HG03571 (cell line): ENCODE measurements around the gene TMPRSS9.
"Not testable (repeated sequence)": the region's sequence is repeated elsewhere in the genome, so short reads cannot be mapped to it uniquely, and the experiment has no call there.

ENCODE experiments used
- ATAC-seq: cut with Tn5 transposase; IDR thresholded peaks from one replicate; pipeline ENCODE4 v1.9.1; 2021; ENCODE audit not compliant: unreplicated experiment

The TMPRSS9 gene

GRCh38 chr19:2387367-2388288 lies 27.6 kb downstream of the TMPRSS9 start:
- ATAC-seq = no peak

GRCh38 chr19:2389594-2389993 lies 29.5 kb downstream of the TMPRSS9 start:
- no peak for ATAC-seq

DNA sequence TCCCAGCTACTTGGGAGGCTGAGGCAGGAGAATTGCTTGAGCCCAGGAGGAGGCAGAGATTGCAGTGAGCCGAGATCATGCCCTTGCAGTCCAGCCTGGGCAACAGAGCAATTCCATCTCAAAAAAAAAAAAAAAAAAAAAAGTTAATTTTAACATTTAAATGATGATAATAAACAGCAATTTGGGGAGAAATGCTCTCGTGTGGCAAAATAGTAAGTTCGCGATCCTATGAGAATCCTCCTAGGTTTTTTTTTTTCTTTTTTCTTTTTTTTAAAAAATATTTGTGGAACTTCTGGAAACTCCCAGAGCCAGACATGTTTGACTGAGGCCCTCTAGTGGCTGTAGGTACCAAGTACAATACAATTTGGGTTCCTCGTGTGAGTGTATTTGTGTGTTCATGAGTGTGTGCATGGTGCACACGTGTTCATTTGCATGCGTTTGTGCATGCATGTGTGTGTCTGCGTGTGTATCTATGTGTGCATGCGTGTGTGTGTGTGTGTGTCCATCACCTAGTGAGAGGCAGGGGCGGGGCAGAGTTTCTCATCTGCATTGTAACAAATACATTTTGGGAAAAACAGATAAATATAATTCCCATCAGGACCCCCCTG lies 31.2 kb downstream of the TMPRSS9 start:
- no peak for ATAC-seq

DNA sequence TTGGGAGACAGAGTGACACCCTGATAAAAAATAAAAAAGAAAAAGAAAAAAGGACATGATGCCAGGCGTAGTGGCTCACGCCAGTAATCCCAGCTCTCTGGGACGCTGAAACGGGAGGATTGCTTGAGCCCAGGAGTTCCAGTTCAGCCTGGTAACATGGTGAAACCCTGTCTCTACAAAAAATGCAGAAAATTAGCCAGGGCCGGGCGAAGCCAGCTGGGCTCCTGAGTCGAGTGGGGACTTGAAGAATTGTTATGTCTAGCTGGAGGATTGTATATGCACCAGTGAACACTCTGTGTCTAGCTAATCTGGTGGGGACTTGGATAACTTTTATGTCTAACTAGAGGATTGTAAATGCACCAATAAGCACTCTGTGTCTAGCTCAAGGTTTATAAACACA lies 32.3 kb downstream of the TMPRSS9 start:
- ATAC-seq = no peak

DNA sequence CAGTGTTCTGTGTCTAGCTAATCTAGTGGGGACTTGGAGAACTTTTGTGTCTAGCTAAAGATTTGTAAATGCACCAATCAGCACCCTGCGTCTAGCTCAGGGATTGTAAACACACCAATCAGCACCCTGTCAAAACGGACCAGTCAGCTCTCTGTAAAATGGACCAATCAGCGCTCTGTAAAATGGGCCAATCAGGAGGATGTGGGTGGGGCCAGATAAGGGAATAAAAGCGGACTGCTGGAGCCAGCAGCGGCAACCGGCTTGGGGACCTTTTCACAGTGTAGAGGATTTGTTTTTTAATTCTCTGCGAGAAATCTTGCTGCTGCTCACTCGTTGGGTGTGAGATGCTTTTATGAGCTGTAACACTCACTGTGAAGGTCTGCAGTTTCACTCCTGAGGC lies 32.8 kb downstream of the TMPRSS9 start:
- not testable (repeated sequence) for ATAC-seq

DNA sequence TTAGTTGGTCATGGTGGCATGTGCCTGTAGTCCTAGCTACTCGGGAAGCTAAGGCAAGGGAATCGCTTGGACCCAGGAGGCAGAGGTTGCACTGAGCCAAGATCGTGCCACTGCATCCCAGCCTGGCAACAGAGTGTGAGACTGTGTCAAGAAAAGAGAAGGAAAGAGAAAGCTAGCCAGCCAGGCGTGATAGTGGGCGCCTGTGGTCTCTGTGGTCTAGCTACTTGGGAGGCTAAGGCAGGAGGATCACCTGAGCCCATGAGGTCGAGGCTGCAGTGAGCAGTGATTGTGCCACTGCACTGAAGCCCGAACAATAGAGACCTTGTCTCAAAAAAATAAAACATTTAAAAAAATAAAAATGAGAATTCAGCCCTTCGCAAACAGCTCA lies 34.0 kb downstream of the TMPRSS9 start:
- ATAC-seq = no peak

DNA sequence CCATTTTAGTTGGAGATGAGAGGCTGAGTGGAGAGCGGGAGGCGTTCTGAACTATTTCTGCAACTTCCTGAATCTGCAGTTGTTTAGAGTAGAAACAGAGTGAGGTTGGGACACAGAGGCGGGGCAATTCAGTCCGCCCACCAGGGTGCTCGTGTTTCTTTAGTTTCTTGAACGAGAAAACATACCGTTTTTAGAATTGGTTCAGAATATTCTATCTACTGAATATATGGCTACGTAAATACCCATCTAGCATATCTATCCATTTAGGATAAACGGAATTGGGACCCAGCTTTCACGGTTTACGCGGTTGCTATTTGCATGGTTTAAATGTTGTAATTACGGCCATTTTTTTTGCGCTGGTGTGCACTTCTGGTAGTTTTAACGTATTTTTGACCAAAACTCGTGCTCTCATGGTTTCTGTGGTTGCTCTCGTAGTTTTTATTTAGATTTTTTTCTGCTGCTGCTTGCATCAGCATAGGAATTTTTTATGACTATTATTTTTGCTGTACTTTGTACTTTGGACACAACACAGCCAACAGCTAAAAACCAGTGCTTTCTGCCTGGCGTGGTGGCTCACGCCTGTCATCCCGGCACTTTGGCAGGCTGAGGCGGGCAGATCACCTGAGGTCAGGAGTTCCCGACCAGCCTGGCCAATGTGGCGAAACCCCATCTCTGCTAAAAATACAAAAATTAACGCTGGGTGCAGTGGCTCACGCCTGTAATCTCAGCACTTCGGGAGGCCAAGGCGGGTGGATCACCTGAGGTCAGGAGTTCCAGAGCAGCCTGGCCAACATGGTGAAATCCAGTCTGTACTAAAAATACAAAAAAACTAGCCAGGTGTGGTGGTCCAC lies 34.6 kb downstream of the TMPRSS9 start:
- ATAC-seq = no peak

DNA sequence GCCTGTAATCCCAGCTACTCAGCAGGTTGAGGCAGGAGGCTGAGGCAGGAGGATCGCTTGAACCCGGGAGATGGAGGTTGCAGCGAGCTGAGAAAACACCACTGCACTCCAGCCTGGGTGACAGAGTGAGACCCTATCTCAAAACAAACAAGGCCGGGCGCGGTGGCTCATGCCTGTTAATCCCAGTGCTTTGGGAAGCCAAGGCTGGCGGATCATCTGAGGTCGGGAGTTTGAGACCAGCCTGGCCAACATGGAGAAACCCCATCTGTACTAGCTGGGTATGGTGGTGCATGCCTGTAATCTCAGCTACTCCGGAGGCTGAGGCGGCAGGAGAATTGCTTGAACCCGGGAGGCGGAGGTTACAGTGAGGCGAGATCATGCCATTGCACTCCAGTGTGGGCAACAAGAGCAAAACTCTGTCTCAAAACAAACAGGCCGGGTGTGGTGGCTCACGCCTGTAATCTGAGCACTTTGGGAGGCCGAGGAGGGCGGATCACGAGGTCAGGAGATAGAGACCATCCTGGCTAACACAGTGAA lies 35.3 kb downstream of the TMPRSS9 start:
- not testable (repeated sequence) for ATAC-seq

DNA sequence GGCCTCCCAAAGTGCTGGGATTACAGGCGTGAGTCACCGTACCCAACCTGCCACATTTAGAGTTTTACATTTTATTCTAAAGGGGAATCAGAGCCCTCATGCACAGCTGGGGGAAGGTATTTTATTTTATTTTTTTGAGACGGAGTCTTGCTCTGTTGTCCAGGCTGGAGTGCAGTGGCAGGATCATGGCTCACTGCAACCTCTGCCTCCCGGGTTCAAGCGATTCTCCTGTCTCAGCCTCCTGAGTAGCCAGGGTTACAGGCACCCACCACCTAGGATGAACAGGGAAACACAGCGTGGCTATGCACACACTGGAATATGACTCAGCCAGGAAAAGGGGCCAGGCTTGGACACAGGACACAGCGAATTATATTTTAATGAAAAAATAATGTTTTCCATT lies 37.1 kb downstream of the TMPRSS9 start:
- ATAC-seq = not testable (repeated sequence)

DNA sequence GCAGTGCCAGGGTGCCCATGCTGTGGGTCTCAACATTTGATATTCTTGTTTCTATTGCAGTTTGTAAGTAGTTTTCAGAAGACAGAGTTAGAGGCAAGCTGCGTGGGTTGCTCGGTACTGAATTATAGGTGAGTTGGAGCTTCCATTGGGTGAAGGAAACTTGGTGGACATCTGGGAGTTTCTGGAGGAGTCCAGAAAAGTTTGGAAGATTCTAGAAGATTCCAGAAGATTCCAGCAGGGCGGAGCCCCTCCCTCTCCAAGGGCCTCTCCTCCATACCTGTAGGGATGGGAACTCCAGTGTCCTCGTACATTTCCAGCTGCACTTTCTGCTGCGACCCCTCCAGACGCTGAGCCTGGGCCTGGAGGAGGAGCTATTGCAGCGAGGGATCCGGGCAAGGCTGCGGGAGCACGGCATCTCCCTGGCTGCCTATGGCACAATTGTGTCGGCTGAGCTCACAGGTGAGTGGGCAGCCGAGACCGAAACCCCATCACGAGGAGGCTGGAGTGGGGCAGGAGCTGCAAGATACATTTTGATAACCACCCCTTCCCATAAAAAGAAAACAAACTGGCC lies 38.8 kb downstream of the TMPRSS9 start:
- no peak for ATAC-seq

DNA sequence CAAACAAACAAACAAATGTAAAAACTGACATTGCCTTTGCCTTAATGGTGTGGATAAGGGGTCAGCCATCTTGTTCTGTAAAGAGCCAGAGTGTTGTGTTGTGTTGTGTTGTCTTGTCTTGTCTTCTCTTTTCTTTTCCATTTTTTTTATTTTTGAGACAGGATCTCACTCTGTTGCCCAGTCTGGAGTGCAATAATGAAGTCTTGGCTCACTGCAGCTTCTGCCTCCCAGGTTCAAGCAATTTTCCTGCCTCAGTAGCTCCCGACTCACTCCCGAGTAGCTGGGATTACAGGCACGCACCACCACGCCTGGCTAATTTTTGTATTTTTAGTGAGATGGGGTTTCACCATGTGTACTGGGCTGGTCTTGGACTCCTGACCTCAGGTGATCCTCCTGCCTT lies 39.5 kb downstream of the TMPRSS9 start:
- no peak for ATAC-seq

GRCh38 chr19:2408247-2408646 lies 48.2 kb downstream of the TMPRSS9 start:
- ATAC-seq = no peak

GRCh38 chr19:2409352-2409912 lies 49.4 kb downstream of the TMPRSS9 start:
- ATAC-seq = no peak

DNA sequence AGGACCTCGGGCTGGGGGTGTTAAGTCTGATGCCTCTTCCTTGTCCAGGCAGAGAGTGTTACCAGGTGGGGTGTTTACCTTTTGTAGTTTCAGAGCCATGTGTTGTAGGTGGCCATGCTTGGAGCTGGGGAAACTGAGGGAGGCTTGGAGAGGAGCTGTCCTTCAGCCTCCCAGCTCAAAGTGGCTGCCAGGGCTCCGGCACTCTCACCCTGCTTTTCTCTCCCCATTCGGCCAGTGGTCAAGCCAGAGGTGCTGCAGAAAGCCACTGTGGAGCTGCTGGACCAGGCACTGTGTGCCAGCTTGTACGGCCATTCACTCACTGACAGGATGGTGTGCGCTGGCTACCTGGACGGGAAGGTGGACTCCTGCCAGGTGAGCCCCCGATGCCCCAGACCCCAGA lies 50.0 kb downstream of the TMPRSS9 start:
- ATAC-seq = no peak

GRCh38 chr19:2411709-2412108 lies 51.6 kb downstream of the TMPRSS9 start:
- no peak for ATAC-seq

DNA sequence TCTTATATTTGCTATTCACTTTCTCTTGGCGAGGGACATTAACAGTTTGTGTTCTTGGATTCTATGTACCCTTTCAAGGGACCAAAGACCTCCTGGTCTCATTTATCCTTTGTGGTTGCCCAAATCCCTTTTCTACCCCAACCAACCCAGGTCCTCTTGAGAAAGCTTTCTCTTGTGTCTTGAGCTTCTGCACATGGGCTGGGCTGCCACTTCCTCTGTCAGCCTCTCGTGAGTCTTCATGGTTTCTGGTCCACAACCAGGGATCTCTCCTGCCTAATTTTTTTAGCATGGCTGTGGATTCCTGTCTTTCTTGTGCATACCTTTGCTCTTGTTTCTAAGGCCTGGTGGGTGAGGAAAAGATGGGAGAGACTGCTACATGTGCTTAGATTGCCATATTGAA lies 52.4 kb downstream of the TMPRSS9 start:
- ATAC-seq = no peak

DNA sequence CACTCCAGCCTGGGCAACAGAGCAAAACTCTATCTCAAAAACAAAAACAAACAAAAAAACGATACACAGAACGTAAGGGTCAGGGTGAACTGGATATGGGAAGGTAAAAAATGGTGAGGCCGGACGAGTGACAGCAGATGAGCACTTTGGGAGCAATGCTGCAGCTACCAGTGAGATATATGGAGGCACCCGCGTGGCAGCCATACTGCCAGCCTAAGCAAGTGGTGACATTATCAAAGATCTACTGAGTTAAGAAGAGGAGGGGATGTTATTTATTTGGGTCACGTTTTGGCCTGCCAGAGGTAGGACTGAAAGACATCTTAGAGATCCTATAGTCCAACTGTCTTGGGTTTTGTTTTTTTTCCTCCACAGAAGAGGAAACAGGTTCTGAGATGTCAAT lies 53.1 kb downstream of the TMPRSS9 start:
- ATAC-seq = no peak

- no peak for ATAC-seq
Measured at GRCh38 chr19:2413629-2414028, 53.6 kb downstream of the TMPRSS9 start.

- no peak for ATAC-seq
Measured at GRCh38 chr19:2415281-2415972, 55.4 kb downstream of the TMPRSS9 start.

DNA sequence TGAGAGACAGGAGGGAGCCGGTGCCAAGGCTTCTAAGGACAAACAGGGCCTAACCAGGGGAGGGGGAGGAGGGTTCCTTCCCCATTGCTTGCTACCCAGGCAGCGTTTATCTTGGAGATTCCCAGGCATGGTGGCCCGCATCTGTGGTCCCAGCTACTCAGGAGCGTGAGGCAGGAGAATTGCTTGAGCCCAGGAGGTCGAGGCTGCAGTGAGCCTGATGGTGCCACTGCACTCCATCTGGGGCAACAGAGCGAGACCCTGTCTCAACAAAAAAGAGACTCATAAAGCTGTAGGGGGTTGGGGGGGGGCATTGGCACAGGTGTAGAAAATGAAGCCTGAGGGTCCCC lies 55.9 kb downstream of the TMPRSS9 start:
- no peak for ATAC-seq
